DMS114 treated with DMSO at 0.1 percent for 48 hours (cell line): ENCODE data around the gene PRDM16.
A peak's percentile ranks its signal among the peaks of the same experiment; 100 is the strongest.

Experiments used
- DNase-seq: peaks from one replicate; lab custom pipeline; 2025; ENCODE audit not compliant: unreplicated experiment; lab: John Stamatoyannopoulos, UW

The PRDM16 gene

DNA sequence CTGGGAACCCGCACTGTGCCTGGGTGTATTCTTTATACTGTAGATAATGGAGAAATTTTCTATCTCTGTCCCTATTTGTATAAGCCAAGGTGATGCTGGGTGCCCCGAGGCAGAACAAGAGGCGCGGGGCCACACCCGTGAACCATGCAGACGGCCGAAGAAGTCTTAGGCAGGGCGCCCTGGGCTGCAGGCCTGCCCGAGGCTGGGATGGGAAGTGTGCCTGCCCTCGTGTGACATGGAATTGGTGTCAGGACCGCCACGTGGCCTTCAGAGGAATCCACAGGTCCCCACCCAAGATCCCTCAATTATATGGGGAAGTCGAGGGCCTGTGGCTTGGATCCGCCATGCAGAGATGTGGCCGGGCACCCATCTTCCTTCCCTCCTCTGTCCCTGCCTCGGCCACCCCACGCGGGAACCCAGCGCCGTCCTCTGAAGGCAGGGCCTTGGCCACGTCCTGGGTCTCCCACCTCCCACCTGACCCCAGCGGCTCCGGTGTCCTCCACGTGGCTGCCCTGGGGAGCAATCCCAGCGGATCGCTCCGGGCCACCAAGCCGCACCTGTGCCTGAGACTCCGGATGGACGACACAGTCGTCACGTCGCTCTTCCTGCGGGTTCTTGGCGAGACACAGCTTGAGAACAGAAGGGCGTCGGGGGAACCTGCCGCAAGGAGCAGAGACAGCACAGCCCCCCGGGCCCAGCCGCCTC is 365.6 kb downstream of the PRDM16 start:
- DNase-seq: no peak

DNA sequence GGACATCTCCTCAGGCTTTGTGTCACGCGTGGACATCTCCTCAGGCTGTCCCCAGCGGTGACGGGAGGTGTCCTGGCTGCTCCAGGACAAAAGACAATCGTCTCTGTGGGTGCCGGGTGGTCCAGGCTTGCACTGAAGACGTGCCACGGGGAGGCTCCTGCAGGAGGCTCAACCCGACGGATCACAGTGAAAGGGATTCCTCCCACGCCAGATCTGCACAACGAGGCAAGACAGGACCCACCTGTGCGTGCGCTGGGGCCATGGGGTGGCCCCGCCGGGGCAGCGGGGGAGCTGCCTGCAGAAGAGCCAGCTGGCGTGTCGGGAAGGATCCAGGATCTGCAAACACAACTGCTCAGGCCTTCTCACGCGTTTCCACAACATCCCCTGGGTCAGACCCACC is 366.7 kb downstream of the PRDM16 start:
- no peak for DNase-seq

DNA sequence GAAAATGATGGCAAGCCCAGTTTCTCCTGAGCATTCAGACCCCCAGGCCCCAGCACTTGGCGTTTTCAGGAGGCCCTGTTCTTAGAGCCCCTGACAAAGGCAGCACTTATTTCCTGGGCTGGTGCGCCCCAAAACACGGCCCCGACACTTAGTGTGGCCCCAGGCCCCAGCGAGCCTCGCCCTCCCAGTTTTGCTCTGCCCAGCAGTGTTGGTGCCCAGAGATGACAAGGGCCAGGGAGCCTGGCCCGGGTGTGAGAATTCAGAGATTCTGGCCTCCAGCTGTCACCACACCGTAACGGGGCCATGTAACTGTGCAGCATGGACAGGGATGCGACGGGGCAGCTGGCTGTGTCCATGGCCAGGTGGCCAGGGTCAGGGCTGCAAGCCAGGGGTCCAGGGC is 367.4 kb downstream of the PRDM16 start:
- no peak for DNase-seq

DNA sequence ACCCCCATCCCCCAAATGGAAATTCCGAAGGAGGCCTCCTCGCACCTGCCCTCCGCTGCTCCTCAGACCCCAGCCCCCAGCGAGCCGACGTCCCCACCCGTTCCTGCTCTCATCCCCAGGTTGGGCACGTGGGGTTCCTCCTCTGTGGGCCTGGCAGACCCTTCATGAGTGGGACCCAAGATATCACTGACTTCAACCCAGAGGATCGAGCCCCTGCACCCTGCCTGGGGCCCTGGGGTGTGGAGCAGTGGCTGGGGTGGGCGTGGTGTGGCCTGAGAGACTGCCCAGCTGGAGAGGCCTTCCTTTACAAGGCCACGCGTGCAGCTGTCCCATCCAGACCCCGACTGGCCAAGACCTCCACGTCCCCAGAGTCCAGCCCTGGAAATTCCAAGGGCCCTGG is 367.9 kb downstream of the PRDM16 start:
- DNase-seq: no peak

DNA sequence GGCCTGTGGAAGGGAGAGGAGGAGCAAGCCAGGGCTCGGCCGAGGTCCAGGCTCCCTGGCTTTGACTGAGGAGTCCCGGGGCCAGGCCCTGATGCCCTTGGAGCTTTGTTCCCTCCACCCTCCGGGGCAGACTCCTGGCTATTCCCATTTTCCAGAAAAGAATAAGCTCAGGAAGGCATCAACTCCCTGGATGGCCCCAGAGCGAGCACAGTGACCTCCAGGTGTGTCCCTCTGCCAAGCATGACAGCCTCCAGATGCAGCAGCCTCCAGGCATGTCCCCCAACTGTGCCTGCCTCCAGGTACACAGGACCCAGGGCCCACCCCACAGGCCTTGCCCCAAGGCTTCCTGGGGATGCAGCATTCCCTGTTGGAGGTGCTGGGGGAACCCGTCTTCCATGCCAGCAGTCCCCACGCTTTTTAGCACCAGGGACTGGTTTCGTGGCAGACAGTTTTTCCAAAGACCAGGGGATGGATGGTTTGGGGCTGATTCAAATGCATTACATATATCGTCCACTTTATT is 369.7 kb downstream of the PRDM16 start:
- DNase-seq: no peak

DNA sequence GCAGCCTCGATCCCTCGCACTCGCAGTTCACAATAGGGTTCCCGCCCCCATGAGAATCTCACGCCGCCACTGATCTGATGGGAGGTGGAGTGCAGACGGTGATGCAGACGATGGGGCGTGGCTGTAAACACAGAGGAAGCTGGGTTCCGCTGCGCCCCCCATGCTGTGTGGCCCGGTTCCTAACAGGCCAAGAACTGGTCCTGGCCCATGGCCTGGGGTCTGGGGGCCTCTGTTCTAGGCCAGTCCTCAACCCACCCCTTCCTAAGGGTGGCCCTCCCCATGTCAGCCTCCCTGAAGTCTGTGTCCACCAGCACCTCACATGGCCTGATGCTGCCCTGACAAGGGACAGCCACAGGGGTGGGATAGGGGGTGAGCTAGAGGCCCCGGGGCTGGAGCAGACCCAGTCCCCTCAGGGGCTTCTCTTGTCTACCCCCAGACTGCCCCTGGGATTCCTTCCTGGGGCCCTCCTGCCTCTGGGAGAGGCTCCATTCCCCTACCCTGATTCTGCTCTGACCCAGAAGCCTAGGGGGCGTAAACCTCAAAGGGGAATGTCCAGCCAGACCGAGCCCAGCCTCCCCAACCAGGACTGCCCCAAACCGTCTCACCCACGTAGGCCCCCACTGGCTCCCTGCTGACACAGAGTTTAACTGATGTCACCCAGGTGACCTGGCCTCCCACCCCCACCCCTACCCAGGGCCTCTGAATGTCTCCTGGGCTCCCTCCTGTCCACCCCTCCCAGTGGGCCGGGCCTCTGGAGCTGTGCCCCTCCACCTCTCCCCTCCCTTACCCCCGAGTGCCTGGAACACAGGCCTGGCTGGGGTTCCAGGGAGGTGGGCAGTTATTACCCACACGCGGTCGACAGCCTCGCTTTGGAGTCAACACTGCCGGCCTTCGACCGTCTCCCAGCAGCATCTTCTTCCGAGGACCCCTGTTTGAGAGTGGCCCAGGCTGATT is 370.6 kb downstream of the PRDM16 start:
- no peak for DNase-seq

DNA sequence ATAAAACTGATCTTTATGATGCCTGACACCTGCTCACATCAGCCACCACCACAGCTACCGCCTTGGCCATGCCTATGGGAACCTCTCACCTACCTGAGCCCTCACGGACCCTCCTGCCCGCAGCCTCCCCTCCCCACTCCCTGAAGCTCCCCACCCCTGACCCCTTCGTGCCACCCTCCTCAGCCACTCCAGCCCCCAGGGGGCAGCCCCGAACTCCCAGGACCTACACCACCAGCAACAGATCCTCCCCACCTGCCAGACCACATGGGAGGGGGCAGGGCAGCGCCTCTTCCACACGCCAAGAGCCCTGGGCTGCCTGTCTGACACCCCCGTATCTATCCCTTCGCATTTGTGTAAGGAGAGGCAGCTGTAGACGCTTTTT is 371.3 kb downstream of the PRDM16 start:
- no peak for DNase-seq

DNA sequence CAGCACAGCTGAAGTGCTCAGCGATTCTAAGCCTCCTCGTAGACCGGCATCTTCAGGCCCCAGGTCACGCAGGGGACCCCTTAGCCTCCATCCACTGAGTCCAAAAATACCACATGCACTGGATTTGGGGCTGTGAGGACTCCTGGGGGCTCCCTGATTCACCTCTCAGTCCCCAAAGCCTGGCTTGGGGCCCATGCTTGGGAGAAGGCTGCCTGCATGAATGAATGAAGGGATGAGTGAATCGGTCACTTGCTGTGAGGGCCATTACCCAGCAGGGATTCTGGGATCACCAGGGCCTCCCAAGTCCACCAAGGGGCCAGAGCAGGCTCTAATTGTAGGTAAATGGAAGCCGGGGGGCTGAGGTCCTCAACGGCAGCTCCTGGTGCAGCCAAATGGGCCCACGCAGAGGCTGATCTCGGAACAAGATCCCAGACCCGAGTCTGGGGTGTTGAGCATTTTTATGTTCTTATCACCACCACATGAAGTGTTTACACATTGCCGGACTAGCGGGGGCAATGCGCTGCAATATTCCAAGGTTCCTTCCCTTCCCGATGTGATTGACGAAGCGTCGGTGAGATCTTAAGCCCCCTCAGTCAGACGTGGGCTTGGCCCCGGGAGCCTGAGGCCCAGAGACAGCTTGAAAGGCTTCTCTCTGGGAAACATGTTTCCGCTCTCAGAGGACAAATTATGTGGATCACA is 371.9 kb downstream of the PRDM16 start:
- no peak for DNase-seq

DNA sequence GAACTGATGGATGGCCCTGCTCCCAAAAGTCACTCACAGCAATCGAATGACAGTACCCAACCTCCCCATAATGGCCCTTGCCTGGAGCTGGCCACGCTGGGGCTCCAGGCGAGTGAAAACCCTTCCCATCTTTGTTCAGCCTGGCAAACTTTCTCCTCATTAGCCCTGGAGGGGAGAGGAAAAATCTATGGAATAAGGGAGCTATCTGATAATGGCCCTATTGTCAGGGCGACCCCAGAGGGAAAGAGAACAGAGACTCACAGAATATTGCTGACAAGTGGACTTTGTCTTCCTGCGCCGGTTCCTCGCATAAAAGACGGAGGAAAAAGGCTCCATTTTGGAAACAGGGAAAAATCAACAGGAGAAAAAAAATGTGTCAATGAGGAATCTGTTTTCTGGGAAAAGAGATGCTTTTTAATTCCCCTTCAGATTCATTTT is 372.4 kb downstream of the PRDM16 start:
- DNase-seq: no peak

DNA sequence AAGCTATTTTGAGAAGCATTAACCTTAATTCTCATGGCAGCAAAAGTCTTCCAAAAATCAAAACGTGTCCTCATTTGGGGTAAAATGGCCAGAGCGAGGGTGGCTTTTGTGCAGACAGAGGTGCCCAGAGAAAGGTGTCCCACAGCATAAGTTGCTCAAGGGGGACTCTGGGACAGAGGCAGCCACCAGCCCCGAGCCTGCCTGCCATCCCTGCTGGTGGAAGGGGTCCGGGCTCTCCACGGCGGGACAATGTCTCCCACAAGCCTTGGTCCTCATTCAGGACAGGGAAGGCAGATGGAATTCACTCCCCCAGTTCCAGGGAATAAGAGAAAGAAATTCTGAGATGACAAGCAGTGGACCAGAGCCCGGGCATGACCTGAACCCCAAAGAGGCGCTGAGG is 372.9 kb downstream of the PRDM16 start:
- no peak for DNase-seq

DNA sequence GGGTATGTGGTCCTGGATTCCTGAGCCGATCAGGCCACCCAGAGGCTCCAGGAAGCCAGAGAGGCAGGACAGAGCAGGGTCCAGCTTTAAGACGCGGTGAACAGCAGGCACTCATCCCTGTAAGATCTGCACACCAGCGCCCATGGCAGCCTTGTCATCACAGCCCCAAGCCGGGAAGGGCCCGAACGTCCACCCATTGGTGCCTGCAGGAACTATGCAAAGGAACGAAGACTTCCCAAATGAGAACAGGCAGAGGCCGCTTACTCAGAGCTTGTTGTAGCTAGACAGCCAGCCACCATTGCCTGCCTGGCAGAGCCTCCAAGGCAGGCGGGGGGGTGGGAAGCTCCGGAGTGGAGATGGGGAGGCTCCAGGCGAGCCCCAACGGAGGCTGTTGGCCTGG is 373.3 kb downstream of the PRDM16 start:
- DNase-seq: no peak

DNA sequence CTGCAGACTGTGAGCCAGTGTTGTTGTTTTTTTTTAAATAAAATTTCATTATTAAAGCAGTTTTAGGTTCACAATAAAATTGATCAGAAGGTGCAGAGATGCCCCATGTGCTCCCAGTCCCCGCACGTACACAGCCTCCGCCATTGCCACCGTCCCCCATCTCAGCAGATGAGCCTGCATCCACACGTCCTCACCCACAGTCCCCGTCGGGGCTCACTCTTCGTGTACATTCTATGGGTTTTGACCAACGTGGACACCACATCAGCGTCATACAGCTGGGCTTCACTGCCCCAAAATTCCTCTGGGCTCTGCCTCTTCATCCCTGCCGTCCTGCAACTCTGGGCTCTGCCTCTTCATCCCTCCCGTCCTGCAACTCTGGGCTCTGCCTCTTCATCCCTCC is 373.9 kb downstream of the PRDM16 start:
- DNase-seq: no peak

DNA sequence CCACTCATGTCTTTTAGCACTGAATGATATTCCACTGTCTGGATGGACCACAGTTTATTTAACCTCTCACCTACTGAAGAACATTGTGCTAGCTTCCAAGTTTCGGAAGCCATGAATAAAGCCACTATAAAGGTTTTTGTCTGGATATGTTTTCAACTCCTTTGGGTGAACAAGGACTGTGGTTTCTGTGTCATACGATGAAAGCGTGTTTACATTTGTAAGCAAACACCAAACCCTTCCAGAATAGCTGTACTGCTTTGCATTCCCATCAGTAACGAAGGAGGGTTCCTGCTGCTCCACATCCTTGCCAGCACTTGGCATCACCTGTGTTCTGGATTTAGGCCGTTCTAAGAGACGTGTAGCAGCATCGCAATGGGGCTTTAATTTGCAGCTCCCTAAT is 374.8 kb downstream of the PRDM16 start:
- DNase-seq: no peak

DNA sequence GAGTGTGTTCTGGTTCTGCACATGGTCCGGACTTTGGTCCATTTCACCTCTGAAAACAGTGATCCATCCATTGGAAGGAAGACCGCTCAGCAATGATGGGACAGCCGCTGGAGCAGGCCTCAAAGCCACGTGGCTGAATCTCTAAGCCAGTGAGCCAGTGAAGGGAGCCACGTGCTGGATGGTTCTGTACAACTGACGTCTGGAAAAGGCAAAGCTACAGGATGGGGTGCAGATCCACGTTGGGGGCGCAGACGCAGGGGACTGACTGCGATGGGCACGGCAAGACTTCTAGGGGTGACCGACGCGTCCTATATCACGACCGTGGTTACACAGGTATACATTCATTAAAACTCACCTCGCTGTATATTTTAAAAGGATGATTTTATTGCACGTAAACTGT is 375.3 kb downstream of the PRDM16 start:
- no peak for DNase-seq

DNA sequence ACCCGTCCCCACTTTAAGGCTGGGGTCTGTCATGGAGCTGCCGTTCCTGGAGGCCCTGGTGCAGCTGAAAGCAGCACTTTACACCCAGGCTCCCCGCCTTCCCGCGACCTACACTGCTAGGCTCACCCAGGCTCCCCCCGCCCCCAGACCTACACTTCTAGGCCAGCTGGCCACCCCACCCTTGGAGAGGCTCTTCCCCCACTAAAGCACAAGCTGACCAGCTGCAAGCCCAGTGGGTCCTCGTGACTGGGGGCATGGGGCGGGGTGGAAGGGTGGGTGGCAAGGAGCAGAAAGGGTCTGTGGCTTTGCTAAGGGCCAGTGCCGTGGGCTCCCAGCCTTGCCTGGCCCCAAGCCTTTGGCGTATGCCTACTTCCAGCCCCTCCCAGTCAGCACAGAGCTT is 375.7 kb downstream of the PRDM16 start:
- no peak for DNase-seq

DNA sequence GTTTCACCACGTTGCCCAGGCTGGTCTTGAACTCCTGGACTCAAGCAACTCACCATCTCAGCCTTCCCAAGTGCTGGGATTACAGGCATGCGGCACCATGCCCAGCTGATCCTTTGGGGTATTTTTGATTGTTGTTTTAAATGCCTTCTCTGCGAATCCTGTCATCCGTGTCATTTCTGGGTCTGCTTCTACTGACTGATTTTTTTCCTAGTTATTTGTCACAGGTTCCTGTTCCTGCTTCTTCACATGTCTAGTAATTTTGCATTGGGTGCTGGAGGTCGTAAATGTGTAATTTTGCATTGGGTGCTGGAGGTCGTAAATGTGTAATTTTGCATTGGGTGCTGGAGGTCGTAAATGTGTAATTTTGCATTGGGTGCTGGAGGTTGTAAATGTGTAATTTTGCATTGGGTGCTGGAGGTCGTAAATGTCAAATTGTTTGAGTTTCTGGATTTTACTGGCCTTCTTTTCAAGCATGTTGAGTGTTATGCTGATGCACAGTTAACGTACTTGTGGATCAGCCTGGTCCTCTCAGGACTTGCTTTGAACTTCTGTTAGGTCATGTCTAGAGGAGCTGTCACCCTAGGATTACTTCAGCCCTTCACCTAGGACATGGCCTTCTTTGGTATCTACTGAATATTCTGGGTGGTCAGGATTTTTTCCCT is 381.3 kb downstream of the PRDM16 start:
- no peak for DNase-seq

DNA sequence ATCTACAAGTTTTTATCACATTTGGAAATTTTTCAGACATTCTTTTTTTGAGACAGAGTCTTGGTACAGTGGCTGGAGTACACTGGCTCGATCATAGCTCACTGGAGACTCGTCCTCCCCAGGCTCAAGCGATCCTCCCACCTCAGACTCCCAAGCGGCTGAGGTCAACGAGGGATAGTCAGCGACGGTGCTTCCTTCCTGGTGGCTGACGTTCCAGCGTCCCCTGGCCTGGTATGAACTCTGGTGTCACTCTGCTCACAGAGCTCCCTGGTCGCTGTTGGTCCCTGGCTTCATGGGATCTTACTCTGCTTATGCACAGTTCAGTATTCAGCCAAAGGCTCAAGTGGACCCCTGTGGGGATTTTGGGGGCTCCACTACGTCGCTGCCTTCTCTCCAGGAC is 382.0 kb downstream of the PRDM16 start:
- DNase-seq: no peak

DNA sequence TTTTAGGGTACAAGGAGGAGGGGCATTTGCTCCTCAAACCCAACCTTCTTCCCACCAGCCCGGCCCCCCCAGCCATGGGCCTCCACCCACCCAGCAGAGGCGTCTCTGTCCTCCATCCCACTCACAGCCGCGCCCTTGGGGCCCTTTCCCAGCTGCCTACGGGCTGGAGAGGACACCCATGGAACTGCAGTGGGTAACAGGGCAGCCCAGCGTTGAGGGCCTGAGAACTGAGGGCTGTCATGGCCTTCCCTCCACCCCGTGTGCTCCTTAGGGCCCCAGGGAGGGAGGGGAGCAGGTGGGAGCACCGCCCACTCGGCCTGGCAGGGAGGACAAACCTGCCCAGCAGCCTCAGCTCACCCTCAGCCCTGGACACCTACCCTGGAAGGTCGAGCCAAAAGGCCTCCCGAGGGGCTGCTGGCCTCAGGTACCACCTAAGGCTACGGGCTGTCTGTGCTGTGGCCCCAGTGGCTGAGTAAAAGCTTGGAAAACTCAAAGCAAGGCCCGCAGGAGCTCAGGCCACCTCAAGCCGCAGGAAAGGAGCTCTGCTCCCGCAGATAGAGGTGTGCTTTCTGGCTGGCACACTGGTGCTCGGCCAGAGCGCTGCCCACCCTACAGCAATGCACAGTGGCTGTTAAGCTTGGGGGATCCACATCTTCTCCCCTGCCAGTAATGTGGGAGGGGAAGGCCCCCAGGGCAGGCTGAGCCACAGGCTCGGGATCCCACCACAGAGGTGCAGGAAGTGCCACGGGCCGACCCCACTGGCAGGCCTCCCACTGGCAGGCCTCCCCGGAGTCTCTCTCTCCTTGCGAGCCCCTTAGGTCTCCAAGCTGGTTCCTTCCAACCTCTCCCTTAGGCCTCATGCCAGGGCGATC is 383.2 kb downstream of the PRDM16 start:
- DNase-seq: no peak

DNA sequence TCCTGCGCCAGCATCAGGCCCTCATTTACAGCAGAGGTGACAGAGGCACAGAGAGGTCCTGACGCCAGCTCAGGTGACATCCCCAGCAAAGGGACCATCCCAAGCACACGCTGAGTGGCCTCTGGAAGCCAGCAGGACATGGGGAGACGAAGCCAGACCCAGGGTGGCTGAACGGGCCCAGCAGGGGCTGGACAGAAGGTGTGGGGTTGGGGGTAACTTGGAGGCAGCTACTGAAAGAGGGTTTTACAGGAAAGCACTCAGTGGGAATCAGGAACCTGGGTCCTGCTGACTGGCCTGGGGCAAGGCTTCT is 383.8 kb downstream of the PRDM16 start:
- no peak for DNase-seq

DNA sequence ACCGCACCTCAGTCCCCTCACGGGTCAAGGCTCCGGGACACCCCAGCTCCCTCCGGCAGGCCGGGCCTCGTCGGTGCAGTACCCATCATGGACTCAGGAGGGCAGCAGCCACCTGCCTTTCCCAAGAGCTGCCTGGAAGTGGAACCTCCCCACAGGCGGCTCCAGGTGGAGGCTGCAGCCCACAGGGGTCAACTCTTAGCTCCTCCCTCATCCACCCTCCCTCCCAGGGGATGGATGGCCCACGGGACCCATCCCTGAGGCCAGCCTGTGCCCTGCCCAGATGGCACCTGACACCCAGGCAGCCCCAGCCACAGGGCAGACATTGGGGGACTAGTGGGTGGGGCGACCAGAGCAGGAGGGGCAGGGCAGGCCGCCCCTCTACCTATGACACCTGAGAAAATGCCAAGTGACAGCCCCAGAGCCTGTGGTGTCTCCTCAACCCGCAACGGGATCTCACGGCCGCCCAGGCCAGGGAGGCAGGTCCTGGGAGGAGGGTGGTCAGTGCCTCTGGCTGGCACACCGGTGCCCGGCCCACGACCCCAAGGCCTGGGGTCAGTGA is 384.3 kb downstream of the PRDM16 start:
- peak; percentile 26 for DNase-seq
